ENCODE results near the gene ZNRF2.
"Not testable (repeated sequence)": the region's sequence is repeated elsewhere in the genome, so short reads cannot be mapped to it uniquely, and the experiment has no call there.

ZNRF2 gene

GRCh38 chr7:30296304-30296703 is 11.9 kb downstream of the ZNRF2 start:
- not testable (repeated sequence) for H3K4me3 Mint-ChIP-seq, DNase-seq, ATAC-seq, H3K9me3 Mint-ChIP-seq, H3K27me3 Mint-ChIP-seq, H3K27ac Mint-ChIP-seq
- H3K4me1 Mint-ChIP-seq: peaks cover 56% of the 10 kb centered on the region

- H3K9me3 Mint-ChIP-seq, ATAC-seq, H3K27me3 Mint-ChIP-seq, H3K4me3 Mint-ChIP-seq, H3K27ac Mint-ChIP-seq, DNase-seq: not testable (repeated sequence)
- H3K4me1 Mint-ChIP-seq: peaks cover 47% of the 10 kb centered on the region
Observed at GRCh38 chr7:30297499-30297898, 13.1 kb downstream of the ZNRF2 start.

- not testable (repeated sequence) for H3K27me3 Mint-ChIP-seq, H3K4me3 Mint-ChIP-seq, ATAC-seq, H3K9me3 Mint-ChIP-seq, DNase-seq, H3K27ac Mint-ChIP-seq
- peaks cover 50% of the 10 kb centered on the region for H3K4me1 Mint-ChIP-seq
Observed at GRCh38 chr7:30298409-30298808, 14.0 kb downstream of the ZNRF2 start.

- Mint-ChIP-seq H3K9me3 (no peaks in the 10 kb centered on the region), H3K27ac (no peak overlapping the region), H3K27me3 (no peaks in the 10 kb centered on the region), H3K4me3 (no peak overlapping the region), H3K4me1 (peaks cover 50% of the 10 kb centered on the region)
- ATAC-seq (no peak), DNase-seq (no peak)
Observed at GRCh38 chr7:30301751-30302150, 17.4 kb downstream of the ZNRF2 start.

GRCh38 chr7:30302656-30303311 is 18.4 kb downstream of the ZNRF2 start:
- H3K4me1 Mint-ChIP-seq: peaks cover 48% of the 10 kb centered on the region
- no peak overlapping the region for H3K4me3 Mint-ChIP-seq
- no peak for ATAC-seq
- no peaks in the 10 kb centered on the region for H3K27me3 Mint-ChIP-seq
- no peaks in the 10 kb centered on the region for H3K9me3 Mint-ChIP-seq
- DNase-seq: no peak
- no peak overlapping the region for H3K27ac Mint-ChIP-seq

GRCh38 chr7:30303312-30304039 is 19.1 kb downstream of the ZNRF2 start:
- Mint-ChIP-seq H3K27me3 (no peaks in the 10 kb centered on the region), H3K27ac (no peak overlapping the region), H3K9me3 (no peaks in the 10 kb centered on the region), H3K4me1 (peaks cover 48% of the 10 kb centered on the region), H3K4me3 (no peak overlapping the region)
- no peak for ATAC-seq
- no peak for DNase-seq

- no peak overlapping the region for H3K27ac Mint-ChIP-seq
- ATAC-seq (no peak), DNase-seq (no peak)
- H3K9me3 Mint-ChIP-seq: no peaks in the 10 kb centered on the region
- no peaks in the 10 kb centered on the region for H3K27me3 Mint-ChIP-seq
- H3K4me1 Mint-ChIP-seq: peaks cover 48% of the 10 kb centered on the region
- no peak overlapping the region for H3K4me3 Mint-ChIP-seq
Observed at GRCh38 chr7:30304177-30304884, 19.9 kb downstream of the ZNRF2 start.

GRCh38 chr7:30306976-30307375 is 22.6 kb downstream of the ZNRF2 start:
- ATAC-seq (no peak), DNase-seq (no peak)
- Mint-ChIP-seq H3K4me1 (peaks cover 58% of the 10 kb centered on the region), H3K27ac (peak overlapping the region in 1 of 2 donors; percentile 80), H3K9me3 (no peaks in the 10 kb centered on the region), H3K27me3 (no peaks in the 10 kb centered on the region), H3K4me3 (peak overlapping the region; percentile 9 to 59)

- no peaks in the 10 kb centered on the region for H3K27me3 Mint-ChIP-seq
- DNase-seq: no peak
- no peaks in the 10 kb centered on the region for H3K9me3 Mint-ChIP-seq
- H3K4me3 Mint-ChIP-seq: no peak overlapping the region
- peaks cover 59% of the 10 kb centered on the region for H3K4me1 Mint-ChIP-seq
- no peak overlapping the region for H3K27ac Mint-ChIP-seq
- peak; percentile 79 for ATAC-seq
Observed at GRCh38 chr7:30308389-30308788, 24.0 kb downstream of the ZNRF2 start.

GRCh38 chr7:30309302-30309701 is 24.9 kb downstream of the ZNRF2 start:
- H3K4me3 Mint-ChIP-seq: no peak overlapping the region
- no peak for ATAC-seq
- no peaks in the 10 kb centered on the region for H3K9me3 Mint-ChIP-seq
- H3K4me1 Mint-ChIP-seq: peaks cover 54% of the 10 kb centered on the region
- H3K27ac Mint-ChIP-seq: no peak overlapping the region
- no peak for DNase-seq
- no peaks in the 10 kb centered on the region for H3K27me3 Mint-ChIP-seq

- DNase-seq: no peak
- H3K27me3 Mint-ChIP-seq: no peaks in the 10 kb centered on the region
- H3K27ac Mint-ChIP-seq: no peak overlapping the region
- H3K4me3 Mint-ChIP-seq: no peak overlapping the region
- H3K9me3 Mint-ChIP-seq: no peaks in the 10 kb centered on the region
- peaks cover 48% of the 10 kb centered on the region for H3K4me1 Mint-ChIP-seq
- no peak for ATAC-seq
Observed at GRCh38 chr7:30309842-30310435, 25.5 kb downstream of the ZNRF2 start.

- DNase-seq (no peak), ATAC-seq (no peak)
- H3K27ac Mint-ChIP-seq: peak overlapping the region in 1 of 2 donors; percentile 90
- peaks cover 46% of the 10 kb centered on the region for H3K4me1 Mint-ChIP-seq
- no peaks in the 10 kb centered on the region for H3K27me3 Mint-ChIP-seq
- no peaks in the 10 kb centered on the region for H3K9me3 Mint-ChIP-seq
- H3K4me3 Mint-ChIP-seq: no peak overlapping the region
Observed at GRCh38 chr7:30310674-30311362, 26.4 kb downstream of the ZNRF2 start.

GRCh38 chr7:30312178-30312577 is 27.8 kb downstream of the ZNRF2 start:
- ATAC-seq (no peak), DNase-seq (no peak)
- H3K4me1 Mint-ChIP-seq: peaks cover 46% of the 10 kb centered on the region
- H3K27ac Mint-ChIP-seq: no peak overlapping the region
- no peaks in the 10 kb centered on the region for H3K9me3 Mint-ChIP-seq
- no peak overlapping the region for H3K4me3 Mint-ChIP-seq
- H3K27me3 Mint-ChIP-seq: no peaks in the 10 kb centered on the region

GRCh38 chr7:30313348-30313747 is 29.0 kb downstream of the ZNRF2 start:
- DNase-seq: no peak
- Mint-ChIP-seq H3K27ac (no peak overlapping the region), H3K4me3 (no peak overlapping the region), H3K27me3 (no peaks in the 10 kb centered on the region), H3K4me1 (peaks cover 48% of the 10 kb centered on the region), H3K9me3 (no peaks in the 10 kb centered on the region)
- ATAC-seq: no peak

- no peak for DNase-seq
- peaks cover 51% of the 10 kb centered on the region for H3K4me1 Mint-ChIP-seq
- H3K27ac Mint-ChIP-seq: no peak overlapping the region
- no peaks in the 10 kb centered on the region for H3K9me3 Mint-ChIP-seq
- no peaks in the 10 kb centered on the region for H3K27me3 Mint-ChIP-seq
- ATAC-seq: no peak
- no peak overlapping the region for H3K4me3 Mint-ChIP-seq
Observed at GRCh38 chr7:30313793-30314192, 29.4 kb downstream of the ZNRF2 start.
